ENCODE data around the gene TOR3A. TPM values are rescaled to one million over a fixed set of nuclear protein-coding genes. Genes with fewer than 3 reads are reported as not detected.

The TOR3A gene
- total and polyA plus RNA-seq, 2 donors (not counting 3 experiments of a cell fraction or from before 2014, with no cell fraction given): 14.9 to 16.7 TPM

DNA sequence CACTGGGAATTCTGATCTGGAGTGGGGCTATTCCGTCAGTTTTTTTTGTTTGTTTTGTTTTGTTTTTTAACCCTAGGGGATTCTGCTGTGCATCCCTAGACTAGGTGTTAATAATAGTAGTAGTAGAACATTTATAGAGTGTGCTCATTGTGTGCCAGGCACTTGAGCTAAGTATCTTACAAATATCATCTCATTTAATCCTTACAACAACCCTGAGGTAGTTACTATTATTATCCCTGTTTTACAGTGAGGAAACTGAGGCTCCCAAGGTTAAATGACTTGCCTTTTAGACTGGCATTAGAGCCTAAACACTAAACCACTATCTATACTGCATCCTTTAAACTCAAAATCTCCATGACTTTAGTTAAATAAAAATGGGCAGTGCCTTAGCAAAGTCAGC, 22.1 kb downstream of the TOR3A start:
- peaks cover 74% of the 10 kb centered on the region for H3K79me2 ChIP-seq (ENCODE audit: control insufficient read depth, insufficient read depth, low read length)
- H3K9me1 ChIP-seq (replicated peaks; ENCODE audit: control insufficient read depth, extremely low read depth, insufficient read depth, low read length): no peaks in the 10 kb centered on the region
- H3K4me3 ChIP-seq (replicated peaks in 1 of 3; ENCODE audit: insufficient read depth in 1 of 3, low read depth in 1 of 3, low read length in 3 of 3): no peak overlapping the region
- intact Hi-C loops (cut with micrococcal nuclease) (no loop called here), dilution Hi-C loops (cut with MboI; ENCODE audit: extremely low pct_ligation_motif_present, low sequenced_read_pairs) (no loop called here)
- no peak for FAIRE-seq
- H3K27me3 ChIP-seq (ENCODE audit: control insufficient read depth in 2 of 2, insufficient read depth in 2 of 2, low read length in 2 of 2): no peaks in the 10 kb centered on the region
- BruUV-seq (replicated peaks): no TSS peak
- no peak overlapping the region for H3K4me2 ChIP-seq (ENCODE audit: insufficient read depth, low read length)
- H3K9me3 ChIP-seq (replicated peaks; ENCODE audit: control insufficient read depth, insufficient read depth, low read length): no peaks in the 10 kb centered on the region
- no peak overlapping the region for H3K9ac ChIP-seq (replicated peaks; ENCODE audit: extremely low read depth, insufficient read depth, low read length)
- ChIA-PET POLR2A (no interaction called here), CTCF (no interaction called here)
- TF ChIP-seq POLR2AphosphoS5 (IDR thresholded peaks at IDR 0.05; ENCODE audit: insufficient read depth, low read depth, low read length) (no peak), EZH2 (IDR thresholded peaks at IDR 0.05; ENCODE audit: borderline replicate concordance, low read depth, low read length, severe bottlenecking) (no peak), FOS (IDR thresholded peaks at IDR 0.05; ENCODE audit: borderline replicate concordance, insufficient read depth, low read length) (no peak), CTCF (IDR thresholded peaks at IDR 0.05; ENCODE audit: extremely low read depth in 1 of 2, insufficient read depth in 1 of 2, low read depth in 1 of 2, low read length in 2 of 2) (no peak), JUN (IDR thresholded peaks at IDR 0.05; ENCODE audit: borderline replicate concordance, insufficient read depth, insufficient read length, low read depth) (no peak), MYC (IDR thresholded peaks at IDR 0.05; ENCODE audit: low read depth, low read length) (no peak), MAX (IDR thresholded peaks at IDR 0.05; ENCODE audit: insufficient read depth, insufficient read length) (no peak), POLR2A (IDR thresholded peaks at IDR 0.05; ENCODE audit: low read depth, low read length) (no peak), GATA2 (IDR thresholded peaks at IDR 0.05; ENCODE audit: insufficient read depth, insufficient read length, low read depth, low read length) (no peak)
- no peak overlapping the region for H3K27ac ChIP-seq (ENCODE audit: insufficient read depth, low read depth, low read length)
- H4K20me1 ChIP-seq (replicated peaks; ENCODE audit: control insufficient read depth, extremely low read depth, insufficient read depth, low read length): peaks cover 14% of the 10 kb centered on the region
- no peaks in the 10 kb centered on the region for H3K4me1 ChIP-seq (ENCODE audit: control insufficient read depth, extremely low read depth, insufficient read depth, low read length)
- H3K36me3 ChIP-seq (ENCODE audit: control insufficient read depth in 2 of 2, extremely low read depth in 1 of 2, insufficient read depth in 2 of 2, low read length in 2 of 2): peaks cover 40 to 57% of the 10 kb centered on the region in 2 experiments
- no peak for DNase-seq (ENCODE audit: low read depth, low spot score)
- H2AFZ ChIP-seq (ENCODE audit: low read depth, low read length): no peak overlapping the region
